Measurements from ENCODE around the gene ESRRA.

- no peak for TF ChIP-seq CTCF (conservative IDR thresholded peaks at IDR 0.05; ENCODE audit: low read length)
- no peak for TF ChIP-seq EZH2phosphoT487 (IDR thresholded peaks at IDR 0.05; ENCODE audit: borderline replicate concordance, low read depth, low read length)
Observed at GRCh38 chr11:64294774-64295173, 10.6 kb upstream of the ESRRA start.

All from OCI-LY7 (cell line).